Stimulated activated CD4-positive, alpha-beta T cell treated with anti-CD3 and anti-CD28 coated beads, Interleukin-15, amount 100 ng/mL, for 24 hours (primary cell): ENCODE measurements around the gene ZFP36L2.

Experiments used
- DNase-seq: peaks from one replicate; pipeline ENCODE4 v3.0.0-alpha.2; 2020

ZFP36L2 gene

GRCh38 chr2:43241558-43241957, 15.2 kb upstream of the ZFP36L2 start:
- no peak for DNase-seq

GRCh38 chr2:43240766-43241150, 14.4 kb upstream of the ZFP36L2 start:
- no peak for DNase-seq

- no peak for DNase-seq
These were observed 13.8 kb upstream of the ZFP36L2 start for GRCh38 chr2:43239981-43240765.

GRCh38 chr2:43238813-43239212, 12.4 kb upstream of the ZFP36L2 start:
- DNase-seq: no peak

GRCh38 chr2:43238176-43238575, 11.8 kb upstream of the ZFP36L2 start:
- DNase-seq: no peak

GRCh38 chr2:43233218-43234212, 7.1 kb upstream of the ZFP36L2 start:
- DNase-seq: no peak

GRCh38 chr2:43230951-43231827, 4.8 kb upstream of the ZFP36L2 start:
- DNase-seq: no peak

- no peak for DNase-seq
These were observed 4.0 kb upstream of the ZFP36L2 start for GRCh38 chr2:43230351-43230885.

GRCh38 chr2:43228756-43229659, 2.6 kb upstream of the ZFP36L2 start:
- peak; percentile 29 for DNase-seq

GRCh38 chr2:43228321-43228751, 1.9 kb upstream of the ZFP36L2 start:
- DNase-seq: no peak

GRCh38 chr2:43227830-43228281, 1.4 kb upstream of the ZFP36L2 start:
- no peak for DNase-seq

- peak; percentile 84 for DNase-seq
These were observed 786 bp upstream of the ZFP36L2 start for GRCh38 chr2:43226955-43227829.

GRCh38 chr2:43225788-43226557, 433 bp downstream of the ZFP36L2 start:
- peak; percentile 84 for DNase-seq

GRCh38 chr2:43225093-43225787, 1.2 kb downstream of the ZFP36L2 start:
- peak; percentile 75 for DNase-seq

GRCh38 chr2:43224571-43225092, 1.8 kb downstream of the ZFP36L2 start:
- DNase-seq: peak; percentile 60

GRCh38 chr2:43224131-43224570, 2.3 kb downstream of the ZFP36L2 start:
- DNase-seq: peak; percentile 79

GRCh38 chr2:43223521-43224001, 2.8 kb downstream of the ZFP36L2 start:
- no peak for DNase-seq
